Activated CD4-positive, alpha-beta T cell treated with anti-CD3 and anti-CD28 coated beads, Interleukin-2, amount 50 U/mL, for 4 hours (primary cell): ENCODE results near the gene SOCS6.
"Not testable (repeated sequence)": the region's sequence is repeated elsewhere in the genome, so short reads cannot be mapped to it uniquely, and the experiment has no call there.

Experiments used
- DNase-seq, 2 experiments: peaks; one replicate each; pipeline ENCODE4 v3.0.0-alpha.2; 2020

SOCS6 gene

GRCh38 chr18:70324897-70325296 is 36.1 kb downstream of the SOCS6 start:
- DNase-seq = no peak

GRCh38 chr18:70326255-70326654 is 37.4 kb downstream of the SOCS6 start:
- no peak for DNase-seq

- no peak for DNase-seq
These were observed 39.3 kb downstream of the SOCS6 start for GRCh38 chr18:70328169-70328568.

GRCh38 chr18:70329071-70329470 is 40.2 kb downstream of the SOCS6 start:
- DNase-seq = no peak

GRCh38 chr18:70330887-70331286 is 42.0 kb downstream of the SOCS6 start:
- no peak for DNase-seq

GRCh38 chr18:70331456-70332097 is 42.7 kb downstream of the SOCS6 start:
- DNase-seq = no peak

- no peak for DNase-seq
These were observed 43.8 kb downstream of the SOCS6 start for GRCh38 chr18:70332694-70333093.

- no peak for DNase-seq
These were observed 44.5 kb downstream of the SOCS6 start for GRCh38 chr18:70333316-70333715.

- no peak for DNase-seq
These were observed 44.9 kb downstream of the SOCS6 start for GRCh38 chr18:70333757-70334156.

GRCh38 chr18:70334264-70334663 is 45.4 kb downstream of the SOCS6 start:
- no peak for DNase-seq

- no peak for DNase-seq
These were observed 46.0 kb downstream of the SOCS6 start for GRCh38 chr18:70334728-70335329.

- no peak for DNase-seq
These were observed 47.3 kb downstream of the SOCS6 start for GRCh38 chr18:70335892-70336726.

- no peak for DNase-seq
These were observed 48.5 kb downstream of the SOCS6 start for GRCh38 chr18:70337139-70337972.

GRCh38 chr18:70338890-70339289 is 50.0 kb downstream of the SOCS6 start:
- DNase-seq = no peak

- no peak for DNase-seq
These were observed 51.1 kb downstream of the SOCS6 start for GRCh38 chr18:70339915-70340314.

- DNase-seq = not testable (repeated sequence)
These were observed 59.6 kb downstream of the SOCS6 start for GRCh38 chr18:70348481-70348880.

- no peak for DNase-seq
These were observed 60.5 kb downstream of the SOCS6 start for GRCh38 chr18:70349316-70349715.

- no peak for DNase-seq
These were observed 65.2 kb downstream of the SOCS6 start for GRCh38 chr18:70354080-70354479.

GRCh38 chr18:70354771-70355170 is 65.9 kb downstream of the SOCS6 start:
- DNase-seq = no peak

- DNase-seq = no peak
These were observed 67.0 kb downstream of the SOCS6 start for GRCh38 chr18:70355620-70356385.

GRCh38 chr18:70358105-70358406 is 69.2 kb downstream of the SOCS6 start:
- DNase-seq = not testable (repeated sequence)

GRCh38 chr18:70359071-70359470 is 70.2 kb downstream of the SOCS6 start:
- no peak for DNase-seq

GRCh38 chr18:70362258-70362657 is 73.4 kb downstream of the SOCS6 start:
- DNase-seq = no peak
